IPS-18a (cell line): ENCODE measurements around the gene CDH13.

Experiments
- H3K27ac ChIP-seq: one replicate; pipeline ENCODE4 v1.5.1; 2013; ENCODE audit warnings: low read length
- H3K27me3 ChIP-seq: one replicate; pipeline ENCODE4 v1.6.1; 2013; ENCODE audit warnings: mild to moderate bottlenecking, low read length; ENCODE audit not compliant: control insufficient read depth, insufficient read depth
- H3K36me3 ChIP-seq: one replicate; pipeline ENCODE4 v1.6.1; 2013; ENCODE audit warnings: low read depth, low read length; ENCODE audit not compliant: control insufficient read depth
- H3K4me1 ChIP-seq: one replicate; pipeline ENCODE4 v1.6.1; 2013; ENCODE audit warnings: low read depth, low read length; ENCODE audit not compliant: control insufficient read depth
- H3K4me3 ChIP-seq: one replicate; pipeline ENCODE4 v1.5.1; 2013; ENCODE audit warnings: low read length
- H3K9ac ChIP-seq: one replicate; pipeline ENCODE4 v1.6.1; 2013; ENCODE audit warnings: mild to moderate bottlenecking, low read length, moderate library complexity
- H3K9me3 ChIP-seq: one replicate; pipeline ENCODE4 v1.6.1; 2013; ENCODE audit warnings: low read depth, low read length; ENCODE audit not compliant: control insufficient read depth

CDH13 gene

GRCh38 chr16:83298541-83298940, 671.8 kb downstream of the CDH13 start:
- no peak overlapping the region for H3K9ac ChIP-seq
- no peaks in the 10 kb centered on the region for H3K4me1 ChIP-seq
- no peaks in the 10 kb centered on the region for H3K9me3 ChIP-seq
- no peak overlapping the region for H3K27ac ChIP-seq
- no peaks in the 10 kb centered on the region for H3K36me3 ChIP-seq
- no peaks in the 10 kb centered on the region for H3K27me3 ChIP-seq
- H3K4me3 ChIP-seq: no peak overlapping the region

- H3K9ac ChIP-seq: no peak overlapping the region
- H3K4me1 ChIP-seq: no peaks in the 10 kb centered on the region
- no peaks in the 10 kb centered on the region for H3K27me3 ChIP-seq
- H3K9me3 ChIP-seq: no peaks in the 10 kb centered on the region
- no peak overlapping the region for H3K4me3 ChIP-seq
- no peaks in the 10 kb centered on the region for H3K36me3 ChIP-seq
- H3K27ac ChIP-seq: no peak overlapping the region
These were observed 673.6 kb downstream of the CDH13 start for GRCh38 chr16:83300326-83300725.

GRCh38 chr16:83301971-83302370, 675.2 kb downstream of the CDH13 start:
- H3K36me3 ChIP-seq: no peaks in the 10 kb centered on the region
- H3K9ac ChIP-seq: no peak overlapping the region
- H3K4me1 ChIP-seq: no peaks in the 10 kb centered on the region
- H3K27me3 ChIP-seq: no peaks in the 10 kb centered on the region
- H3K27ac ChIP-seq: no peak overlapping the region
- H3K4me3 ChIP-seq: no peak overlapping the region
- H3K9me3 ChIP-seq: no peaks in the 10 kb centered on the region

- H3K36me3 ChIP-seq: no peaks in the 10 kb centered on the region
- no peaks in the 10 kb centered on the region for H3K4me1 ChIP-seq
- H3K27ac ChIP-seq: no peak overlapping the region
These were observed 676.1 kb downstream of the CDH13 start for GRCh38 chr16:83302853-83303252.

GRCh38 chr16:83305092-83305491, 678.3 kb downstream of the CDH13 start:
- Histone ChIP-seq H3K4me3 (no peak overlapping the region), H3K27ac (no peak overlapping the region), H3K4me1 (no peaks in the 10 kb centered on the region), H3K27me3 (no peaks in the 10 kb centered on the region), H3K9me3 (no peaks in the 10 kb centered on the region), H3K36me3 (no peaks in the 10 kb centered on the region), H3K9ac (no peak overlapping the region)

More at GRCh38 chr16:83302853-83303252, 676.1 kb downstream of the CDH13 start:
- H3K9ac ChIP-seq: no peak overlapping the region
- H3K4me3 ChIP-seq: no peak overlapping the region
- no peaks in the 10 kb centered on the region for H3K27me3 ChIP-seq
- H3K9me3 ChIP-seq: no peaks in the 10 kb centered on the region

- Histone ChIP-seq H3K27me3 (no peaks in the 10 kb centered on the region), H3K27ac (no peak overlapping the region), H3K4me3 (no peak overlapping the region), H3K36me3 (no peaks in the 10 kb centered on the region), H3K4me1 (no peaks in the 10 kb centered on the region), H3K9me3 (no peaks in the 10 kb centered on the region), H3K9ac (no peak overlapping the region)
These were observed 680.3 kb downstream of the CDH13 start for GRCh38 chr16:83306961-83307593.

GRCh38 chr16:83307594-83307992, 680.8 kb downstream of the CDH13 start:
- Histone ChIP-seq H3K9me3 (no peaks in the 10 kb centered on the region), H3K4me3 (no peak overlapping the region), H3K27me3 (no peaks in the 10 kb centered on the region), H3K27ac (no peak overlapping the region), H3K4me1 (no peaks in the 10 kb centered on the region), H3K36me3 (no peaks in the 10 kb centered on the region), H3K9ac (no peak overlapping the region)

GRCh38 chr16:83308414-83308813, 681.6 kb downstream of the CDH13 start:
- no peak overlapping the region for H3K9ac ChIP-seq
- no peaks in the 10 kb centered on the region for H3K36me3 ChIP-seq
- H3K4me3 ChIP-seq: no peak overlapping the region
- no peaks in the 10 kb centered on the region for H3K4me1 ChIP-seq
- H3K27me3 ChIP-seq: no peaks in the 10 kb centered on the region
- no peak overlapping the region for H3K27ac ChIP-seq
- no peaks in the 10 kb centered on the region for H3K9me3 ChIP-seq

- no peaks in the 10 kb centered on the region for H3K9me3 ChIP-seq
- no peak overlapping the region for H3K27ac ChIP-seq
- H3K36me3 ChIP-seq: no peaks in the 10 kb centered on the region
- H3K4me3 ChIP-seq: no peak overlapping the region
- no peaks in the 10 kb centered on the region for H3K4me1 ChIP-seq
- no peaks in the 10 kb centered on the region for H3K27me3 ChIP-seq
- H3K9ac ChIP-seq: no peak overlapping the region
These were observed 684.0 kb downstream of the CDH13 start for GRCh38 chr16:83310816-83311215.

- H3K9me3 ChIP-seq: no peaks in the 10 kb centered on the region
- H3K27ac ChIP-seq: no peak overlapping the region
- H3K4me3 ChIP-seq: no peak overlapping the region
- no peaks in the 10 kb centered on the region for H3K4me1 ChIP-seq
- no peaks in the 10 kb centered on the region for H3K27me3 ChIP-seq
- no peak overlapping the region for H3K9ac ChIP-seq
- no peaks in the 10 kb centered on the region for H3K36me3 ChIP-seq
These were observed 685.4 kb downstream of the CDH13 start for GRCh38 chr16:83312015-83312717.

- no peaks in the 10 kb centered on the region for H3K27me3 ChIP-seq
These were observed 686.0 kb downstream of the CDH13 start for GRCh38 chr16:83312718-83313245.

GRCh38 chr16:83315271-83315670, 688.5 kb downstream of the CDH13 start:
- Histone ChIP-seq H3K4me3 (no peak overlapping the region), H3K36me3 (no peaks in the 10 kb centered on the region), H3K9ac (no peak overlapping the region), H3K9me3 (no peaks in the 10 kb centered on the region), H3K27me3 (no peaks in the 10 kb centered on the region), H3K4me1 (no peaks in the 10 kb centered on the region), H3K27ac (no peak overlapping the region)

More at GRCh38 chr16:83312718-83313245, 686.0 kb downstream of the CDH13 start:
- no peaks in the 10 kb centered on the region for H3K4me1 ChIP-seq
- H3K36me3 ChIP-seq: no peaks in the 10 kb centered on the region
- no peak overlapping the region for H3K9ac ChIP-seq
- no peaks in the 10 kb centered on the region for H3K9me3 ChIP-seq
- H3K27ac ChIP-seq: no peak overlapping the region
- no peak overlapping the region for H3K4me3 ChIP-seq
